IMR-90 (cell line): ENCODE data around the gene SP140.

ENCODE experiments used
- CHD1 ChIP-seq: IDR thresholded peaks from 2 replicates; pipeline ENCODE4 v1.6.1; 2012; ENCODE audit warnings: low read depth, low read length, improper control_type of control experiment
- CTCF ChIP-seq: conservative IDR thresholded peaks from 2 replicates; pipeline ENCODE4 v1.5.1; 2012; ENCODE audit warnings: mild to moderate bottlenecking, low read depth, low read length, improper control_type of control experiment
- MXI1 ChIP-seq: IDR thresholded peaks from 2 replicates; pipeline ENCODE4 v1.6.1; 2012; ENCODE audit warnings: low read depth, mild to moderate bottlenecking, low read length, moderate library complexity, borderline replicate concordance
- POLR2A ChIP-seq: IDR thresholded peaks from 2 replicates; pipeline ENCODE4 v1.6.1; 2012; ENCODE audit warnings: mild to moderate bottlenecking, low read depth, low read length
- RAD21 ChIP-seq: IDR thresholded peaks from 2 replicates; pipeline ENCODE4 v1.6.1; 2012; ENCODE audit warnings: low read length, improper control_type of control experiment
- RFX5 ChIP-seq: IDR thresholded peaks from 2 replicates; pipeline ENCODE4 v1.8.0; 2012; ENCODE audit warnings: low read depth, mild to moderate bottlenecking, low read length, moderate library complexity
- USF2 ChIP-seq: fragments of 150-350 bp; IDR thresholded peaks from 2 replicates; pipeline ENCODE4 v1.6.1; 2017; ENCODE audit warnings: mild to moderate bottlenecking, antibody characterized with exemption, low read length, low read depth

DNA sequence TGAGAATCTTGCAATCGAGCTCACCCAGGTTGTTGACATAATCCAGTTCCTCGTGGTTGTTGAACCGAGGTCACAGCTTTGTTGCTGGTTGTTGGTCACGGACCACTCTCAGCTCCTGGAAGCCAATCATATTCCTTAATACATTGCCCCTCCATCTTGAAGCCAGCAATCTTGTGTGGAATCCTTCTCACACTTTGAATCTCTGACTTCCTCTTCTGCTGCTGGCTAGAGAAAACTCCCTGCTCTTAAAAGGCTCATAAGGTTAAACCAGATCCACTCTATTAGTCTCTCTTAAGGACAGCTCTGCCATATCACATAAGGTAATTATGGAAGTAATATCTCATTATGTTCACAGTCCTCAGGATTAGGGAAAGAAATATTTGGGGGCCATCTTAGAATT is 41.1 kb downstream of the SP140 start:
- no peak for TF ChIP-seq CTCF
- no peak for TF ChIP-seq POLR2A
- no peak for TF ChIP-seq USF2
- no peak for TF ChIP-seq CHD1
- no peak for TF ChIP-seq MXI1
- TF ChIP-seq RAD21, result no peak
- TF ChIP-seq RFX5, result no peak
